HUES64 (cell line): ENCODE measurements around the gene SIT1.

Experiments
- H3K27ac ChIP-seq: 2 replicates; pipeline ENCODE4 v1.7.0; 2013; ENCODE audit warnings: low read depth, low read length, inconsistent platforms
- H3K27me3 ChIP-seq: 2 replicates; pipeline ENCODE4 v1.6.1; 2013; ENCODE audit warnings: mild to moderate bottlenecking, low read length; ENCODE audit not compliant: insufficient read depth
- H3K36me3 ChIP-seq: 2 replicates; pipeline ENCODE4 v1.6.1; 2013; ENCODE audit warnings: mild to moderate bottlenecking, low read length; ENCODE audit not compliant: insufficient read depth
- H3K4me1 ChIP-seq: 2 replicates; pipeline ENCODE4 v1.6.1; 2013; ENCODE audit warnings: mild to moderate bottlenecking, low read length, moderate library complexity; ENCODE audit not compliant: insufficient read depth
- H3K4me3 ChIP-seq: 2 replicates; pipeline ENCODE4 v1.5.1; 2013; ENCODE audit warnings: mild to moderate bottlenecking, low read length, moderate library complexity
- H3K9ac ChIP-seq: 2 replicates; pipeline ENCODE4 v1.6.1; 2013; ENCODE audit warnings: mild to moderate bottlenecking, low read depth, low read length
- H3K9me3 ChIP-seq: 2 replicates; pipeline ENCODE4 v1.6.1; 2013; ENCODE audit warnings: low read depth, low read length; ENCODE audit not compliant: insufficient read depth
- WGBS: fragments of 150-250, 120-280 bp; methylation state at CpG from one replicate; pipeline ENCODE4 v1.1.7; 2013; ENCODE audit warnings: missing lambda C conversion rate; 5-methylcytosine and 5-hydroxymethylcytosine counted together

Gene SIT1

GRCh38 chr9:35682051-35682450, 31.3 kb upstream of the SIT1 start:
- peaks cover 55% of the 10 kb centered on the region for H3K36me3 ChIP-seq
- no peak overlapping the region; the same call in 1 of the 2 replicates for H3K27ac ChIP-seq
- no peak overlapping the region for H3K9ac ChIP-seq
- WGBS: 96% methylated on average over 6 of the region's 6 CpGs
- no peaks in the 10 kb centered on the region; the same call in 1 of the 2 replicates for H3K4me1 ChIP-seq
- H3K9me3 ChIP-seq: no peaks in the 10 kb centered on the region
- no peak overlapping the region for H3K4me3 ChIP-seq
- no peaks in the 10 kb centered on the region for H3K27me3 ChIP-seq

- peaks cover 49% of the 10 kb centered on the region for H3K36me3 ChIP-seq
- no peaks in the 10 kb centered on the region for H3K9me3 ChIP-seq
- H3K4me3 ChIP-seq: no peak overlapping the region
- H3K4me1 ChIP-seq: no peaks in the 10 kb centered on the region; the same call in 1 of the 2 replicates
- no peak overlapping the region for H3K9ac ChIP-seq
- 78% methylated on average over 3 of the region's 3 CpGs for WGBS
- H3K27me3 ChIP-seq: peaks cover 1% of the 10 kb centered on the region; the same call in 1 of the 2 replicates
- H3K27ac ChIP-seq: peak overlapping the region; percentile 54; the same call in 1 of the 2 replicates
Observed at GRCh38 chr9:35681341-35682002, 30.7 kb upstream of the SIT1 start.

GRCh38 chr9:35680331-35681105, 29.8 kb upstream of the SIT1 start:
- H3K9me3 ChIP-seq: no peaks in the 10 kb centered on the region
- H3K27me3 ChIP-seq: peaks cover 5% of the 10 kb centered on the region; the same call in 1 of the 2 replicates
- 48% methylated on average over 14 of the region's 15 CpGs for WGBS

GRCh38 chr9:35679766-35680330, 29.1 kb upstream of the SIT1 start:
- Histone ChIP-seq H3K9me3 (no peaks in the 10 kb centered on the region), H3K27me3 (peaks cover 5% of the 10 kb centered on the region; the same call in 1 of the 2 replicates), H3K27ac (no peak overlapping the region), H3K36me3 (peaks cover 35% of the 10 kb centered on the region), H3K4me1 (no peaks in the 10 kb centered on the region; the same call in 1 of the 2 replicates), H3K9ac (no peak overlapping the region), H3K4me3 (no peak overlapping the region)
- WGBS: 87% methylated on average over 8 of the region's 8 CpGs

More at GRCh38 chr9:35680331-35681105, 29.8 kb upstream of the SIT1 start:
- Histone ChIP-seq H3K4me1 (no peaks in the 10 kb centered on the region; the same call in 1 of the 2 replicates), H3K9ac (no peak overlapping the region), H3K4me3 (no peak overlapping the region), H3K27ac (peak overlapping the region; percentile 24; the same call in 1 of the 2 replicates), H3K36me3 (peaks cover 41% of the 10 kb centered on the region)

GRCh38 chr9:35679091-35679490, 28.4 kb upstream of the SIT1 start:
- WGBS: 93% methylated on average over 5 of the region's 5 CpGs
- no peak overlapping the region for H3K9ac ChIP-seq
- no peaks in the 10 kb centered on the region; the same call in 1 of the 2 replicates for H3K4me1 ChIP-seq
- no peak overlapping the region for H3K27ac ChIP-seq
- H3K36me3 ChIP-seq: peaks cover 27% of the 10 kb centered on the region
- no peaks in the 10 kb centered on the region for H3K9me3 ChIP-seq
- H3K4me3 ChIP-seq: no peak overlapping the region
- peaks cover 11% of the 10 kb centered on the region for H3K27me3 ChIP-seq

GRCh38 chr9:35675732-35676392, 25.1 kb upstream of the SIT1 start:
- Histone ChIP-seq H3K4me3 (peak overlapping the region; percentile 57), H3K9me3 (no peaks in the 10 kb centered on the region), H3K9ac (peak overlapping the region; percentile 71), H3K27me3 (peaks cover 15% of the 10 kb centered on the region), H3K4me1 (no peaks in the 10 kb centered on the region), H3K27ac (peak overlapping the region; percentile 52; the same call in 1 of the 2 replicates), H3K36me3 (no peaks in the 10 kb centered on the region)
- WGBS: 6% methylated on average over 51 of the region's 51 CpGs

- no peak overlapping the region for H3K27ac ChIP-seq
- H3K4me1 ChIP-seq: no peaks in the 10 kb centered on the region
- H3K27me3 ChIP-seq: peaks cover 15% of the 10 kb centered on the region
- H3K9me3 ChIP-seq: no peaks in the 10 kb centered on the region
- no peaks in the 10 kb centered on the region for H3K36me3 ChIP-seq
- WGBS: 33% methylated on average over 13 of the region's 13 CpGs
- H3K9ac ChIP-seq: peak overlapping the region; percentile 71
- H3K4me3 ChIP-seq: peak overlapping the region; percentile 57
Observed at GRCh38 chr9:35675204-35675603, 24.5 kb upstream of the SIT1 start.

GRCh38 chr9:35674025-35674361, 23.3 kb upstream of the SIT1 start:
- no peak overlapping the region for H3K9ac ChIP-seq
- no peaks in the 10 kb centered on the region for H3K36me3 ChIP-seq
- H3K4me3 ChIP-seq: no peak overlapping the region
- peaks cover 15% of the 10 kb centered on the region for H3K27me3 ChIP-seq
- 87% methylated on average over 3 of the region's 3 CpGs for WGBS
- no peaks in the 10 kb centered on the region for H3K9me3 ChIP-seq
- H3K4me1 ChIP-seq: no peaks in the 10 kb centered on the region
- H3K27ac ChIP-seq: no peak overlapping the region

GRCh38 chr9:35673132-35674024, 22.6 kb upstream of the SIT1 start, which contains the start of gene CA9:
CA9 (plus strand) TSS chr9:35673928; CDS start chr9:35673960, 32 bp downstream.
- H3K4me1 ChIP-seq: no peaks in the 10 kb centered on the region
- peaks cover 15% of the 10 kb centered on the region for H3K27me3 ChIP-seq
- H3K4me3 ChIP-seq: no peak within 1 kb of the TSS; the same call in 1 of the 2 replicates
- H3K27ac ChIP-seq: no peak within 1 kb of the TSS
- no peaks in the 10 kb centered on the region for H3K9me3 ChIP-seq
- WGBS: 84% methylated on average over 10 of the region's 10 CpGs
- H3K36me3 ChIP-seq: no peaks in the 10 kb centered on the region
- H3K9ac ChIP-seq: no peak within 1 kb of the TSS
